ENCODE results near the gene RFTN1. TPM values are rescaled to one million over a fixed set of nuclear protein-coding genes. Genes with fewer than 3 reads are reported as not detected.
"Not testable (repeated sequence)": the region's sequence is repeated elsewhere in the genome, so short reads cannot be mapped to it uniquely, and the experiment has no call there.

RFTN1 gene
- total RNA-seq, 1 donor from 2014 or later: 119 TPM

GRCh38 chr3:16496008-16496407 lies 17.5 kb downstream of the RFTN1 start:
- ATAC-seq (no peak), DNase-seq (ENCODE audit: low spot score) (no peak)
- intact Hi-C loops (cut with DNase I): no loop called here

DNA sequence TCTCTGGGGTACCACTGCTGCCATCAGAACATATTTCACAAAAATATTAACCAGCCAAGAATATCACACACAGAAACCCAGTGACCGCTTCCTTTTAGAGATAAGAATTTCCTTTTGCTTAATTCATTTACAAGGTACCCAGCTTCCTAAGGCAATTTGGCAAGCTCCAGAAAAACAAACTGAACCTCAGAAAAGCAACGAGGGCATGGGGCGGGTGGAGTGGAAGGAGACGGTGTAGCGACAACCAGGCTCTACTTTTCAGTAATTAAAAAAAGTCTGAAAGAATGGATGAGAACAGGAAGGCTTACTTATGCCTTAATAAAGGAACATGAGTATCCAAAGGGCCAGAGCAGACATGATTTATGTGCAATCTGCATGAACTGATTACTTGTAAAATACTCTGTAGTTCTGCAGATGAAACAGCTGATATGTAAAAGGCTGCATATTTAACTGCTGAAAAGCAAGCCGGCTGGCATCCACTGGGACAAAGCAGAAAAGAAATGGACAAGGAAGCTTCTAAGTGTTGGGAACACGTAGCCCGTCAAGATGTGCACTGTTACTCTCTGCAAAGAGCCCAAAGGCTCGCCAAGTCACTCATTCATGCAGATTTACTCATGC lies 18.6 kb downstream of the RFTN1 start:
- ATAC-seq (peak; percentile 16), DNase-seq (ENCODE audit: low spot score) (no peak)
- intact Hi-C loops (cut with DNase I): no loop called here

GRCh38 chr3:16494094-16494493 lies 19.4 kb downstream of the RFTN1 start:
- DNase-seq (ENCODE audit: low spot score) (no peak), ATAC-seq (no peak)
- intact Hi-C loops (cut with DNase I): no loop called here

DNA sequence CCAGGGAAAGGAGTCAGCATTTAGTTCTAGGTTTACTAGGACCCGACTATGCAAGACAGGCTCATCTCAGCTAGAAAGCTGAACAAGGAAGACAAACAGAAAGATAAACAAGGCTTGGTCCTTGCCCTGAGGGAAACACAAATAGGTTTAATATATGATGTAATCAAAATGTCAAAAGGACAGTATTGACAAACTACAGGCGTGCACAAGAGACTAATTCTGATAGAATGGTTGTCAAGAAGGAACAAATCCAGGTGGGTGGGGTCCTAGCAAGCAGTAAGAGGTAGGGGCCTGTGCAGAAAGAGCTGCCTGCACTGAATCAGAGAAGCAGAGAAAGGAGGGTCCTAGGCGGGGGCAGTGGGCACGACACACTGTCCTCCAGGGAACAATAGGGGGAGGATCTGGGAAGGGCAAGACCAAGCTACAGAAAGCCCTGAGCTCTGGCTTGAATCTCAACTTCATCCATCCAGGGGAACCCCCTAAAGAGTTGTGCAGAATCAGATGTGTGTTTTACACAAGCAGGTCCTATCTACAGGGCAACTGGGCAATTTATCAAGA lies 23.4 kb downstream of the RFTN1 start:
- ATAC-seq (no peak), DNase-seq (ENCODE audit: low spot score) (no peak)
- intact Hi-C loops (cut with DNase I): no loop called here

GRCh38 chr3:16489326-16490061 lies 24.0 kb downstream of the RFTN1 start:
- ATAC-seq; DNase-seq (ENCODE audit: low spot score); intact Hi-C loops (cut with DNase I): not testable (repeated sequence)

DNA sequence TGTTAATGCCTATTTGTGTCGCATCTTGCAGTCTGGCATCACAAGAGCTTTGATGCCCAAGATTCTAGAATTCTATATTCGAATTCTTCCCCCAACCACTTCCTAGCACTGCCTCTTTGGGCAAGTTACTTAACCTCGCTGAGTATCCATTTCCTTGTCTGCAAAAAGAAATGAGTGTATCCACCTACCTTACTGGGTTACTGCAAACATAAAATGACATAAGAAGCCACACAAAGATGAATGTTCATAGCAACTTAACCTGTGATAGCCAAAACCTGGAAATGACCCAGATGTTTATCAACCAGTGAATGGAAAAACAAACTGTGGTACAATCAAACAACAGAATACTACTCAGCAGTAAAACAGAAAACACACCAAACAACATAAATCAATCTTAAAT lies 24.9 kb downstream of the RFTN1 start:
- intact Hi-C loops (cut with DNase I): no loop called here
- no peak for ATAC-seq
- DNase-seq (ENCODE audit: low spot score): no peak

DNA sequence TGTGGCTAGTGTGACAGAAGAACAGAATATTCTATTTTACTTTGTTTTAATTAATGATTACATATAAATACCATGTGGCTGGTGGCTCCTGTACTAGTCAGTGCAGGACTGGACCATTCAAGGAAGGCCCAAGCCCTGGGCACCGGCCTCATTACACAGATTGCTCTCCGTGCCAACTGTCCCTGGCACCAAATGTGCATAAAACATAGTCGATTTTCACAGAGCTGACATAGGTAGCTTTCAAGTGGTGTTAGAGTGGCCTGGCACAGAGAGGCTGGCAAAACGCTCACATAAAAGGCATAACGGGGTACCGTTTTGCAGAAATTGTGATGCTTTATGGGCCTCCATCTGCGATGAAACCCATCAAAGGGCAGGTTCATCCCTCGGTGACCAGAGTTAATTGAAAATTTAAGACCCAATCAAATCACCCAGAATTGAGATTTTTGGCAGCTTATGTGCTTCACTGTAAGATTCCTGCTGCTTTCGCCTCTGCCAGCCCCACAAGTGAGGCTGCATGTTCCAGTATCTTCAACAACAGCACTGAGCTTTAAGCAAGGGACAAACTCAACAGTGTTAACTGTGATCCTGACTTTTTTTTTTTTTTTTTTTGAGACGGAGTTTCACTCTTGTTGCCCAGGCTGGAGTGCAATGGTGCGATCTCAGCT lies 25.9 kb downstream of the RFTN1 start:
- no peak for ATAC-seq
- intact Hi-C loops (cut with DNase I): no loop called here

DNA sequence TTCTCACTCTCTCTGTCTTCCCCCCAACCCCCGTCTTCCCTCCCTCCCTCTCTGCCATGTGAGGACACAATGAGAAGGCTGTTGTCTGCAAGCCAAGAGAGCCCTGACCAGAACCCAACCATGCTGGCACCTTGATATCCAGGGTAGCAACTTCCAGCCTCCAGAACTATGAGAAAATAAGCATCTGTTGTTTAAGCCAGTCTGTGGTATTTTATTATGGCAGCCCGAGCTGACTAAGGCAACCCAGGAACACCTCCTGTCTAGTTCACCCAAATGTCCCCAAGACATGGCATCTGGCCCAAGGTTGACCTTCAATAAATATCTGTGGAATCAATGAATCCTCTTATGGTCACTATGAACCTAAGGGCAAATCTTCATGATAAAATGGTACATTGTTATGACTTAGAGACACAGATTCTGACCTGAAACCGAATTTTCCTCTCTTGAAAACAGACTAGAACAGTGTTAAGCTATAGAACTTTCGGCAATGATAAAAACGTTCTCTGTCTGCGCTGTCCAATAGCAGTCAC lies 26.5 kb downstream of the RFTN1 start:
- intact Hi-C loops (cut with DNase I): no loop called here
- DNase-seq (ENCODE audit: low spot score): no peak
- ATAC-seq: no peak

More for the DNA sequence above, 25.9 kb downstream of the RFTN1 start:
- DNase-seq (ENCODE audit: low spot score): no peak

DNA sequence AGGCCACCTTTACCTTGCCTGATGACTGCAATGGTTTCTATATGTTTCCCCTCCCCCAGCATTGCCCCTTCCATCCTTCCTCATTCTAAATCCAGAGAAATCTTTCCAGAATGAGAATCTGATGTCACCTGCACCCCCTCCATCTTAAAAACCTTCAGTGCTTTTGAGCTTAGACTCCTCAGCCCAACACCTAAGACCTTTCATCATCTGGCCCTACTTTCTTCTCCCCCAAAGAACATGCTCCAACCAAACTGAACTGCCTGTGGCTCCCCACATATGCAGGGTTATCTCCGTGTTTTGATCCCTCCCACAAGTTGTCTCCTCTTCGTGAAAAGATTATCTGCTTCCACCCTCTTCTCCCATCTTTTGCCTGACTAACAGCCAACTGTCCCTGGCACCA lies 27.3 kb downstream of the RFTN1 start:
- DNase-seq (ENCODE audit: low spot score): no peak
- intact Hi-C loops (cut with DNase I): no loop called here
- no peak for ATAC-seq

DNA sequence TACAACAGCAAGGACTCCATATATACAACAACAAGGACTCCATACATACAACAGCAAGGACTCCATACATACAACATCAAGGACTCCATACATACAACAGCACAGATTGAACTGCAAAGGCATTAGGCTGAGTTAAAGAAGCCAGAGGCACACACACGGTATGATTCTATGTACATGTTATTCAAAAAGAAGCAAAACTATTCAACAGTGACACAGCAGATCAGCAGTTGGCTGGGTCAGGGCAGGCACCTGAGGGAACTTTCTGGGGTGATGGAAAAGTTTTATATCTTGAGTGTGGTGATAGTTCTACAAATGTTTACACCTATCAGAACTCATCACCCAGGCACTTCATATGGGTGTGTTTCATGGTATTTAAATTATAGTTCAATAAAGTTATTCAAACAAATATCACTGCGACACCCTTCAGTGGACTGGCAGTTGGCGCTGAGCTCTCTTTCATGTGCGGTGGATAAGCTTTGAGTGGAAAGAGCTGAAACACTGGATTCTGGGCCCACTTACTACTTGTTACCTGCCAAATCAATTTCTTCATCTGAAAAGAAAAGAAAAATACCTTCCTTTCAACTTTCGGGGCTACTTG lies 28.0 kb downstream of the RFTN1 start:
- intact Hi-C loops (cut with DNase I): no loop called here
- ATAC-seq: no peak
- DNase-seq (ENCODE audit: low spot score): no peak

GRCh38 chr3:16484984-16485383 lies 28.5 kb downstream of the RFTN1 start:
- intact Hi-C loops (cut with DNase I): no loop called here
- ATAC-seq (no peak), DNase-seq (ENCODE audit: low spot score) (no peak)

DNA sequence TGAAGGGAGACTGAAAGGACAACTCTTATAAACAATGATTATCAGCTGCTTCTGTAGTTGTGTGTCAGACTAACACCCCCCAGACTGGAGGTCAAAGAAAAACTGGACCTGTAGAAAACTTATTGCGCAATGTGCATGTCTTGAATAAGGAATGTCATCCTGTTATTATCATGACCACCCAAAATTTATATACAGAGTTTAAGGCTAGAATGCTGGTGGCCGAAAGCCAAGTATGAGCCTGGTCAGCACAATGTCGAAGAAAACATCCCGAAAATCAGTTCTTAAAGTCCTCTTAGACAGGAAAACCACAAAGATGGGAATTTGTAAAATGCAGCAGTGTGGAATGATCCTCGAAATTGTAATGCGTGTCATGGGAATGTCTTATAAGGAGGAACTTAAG lies 29.3 kb downstream of the RFTN1 start:
- DNase-seq (ENCODE audit: low spot score) (no peak), ATAC-seq (peak; percentile 68)
- intact Hi-C loops (cut with DNase I): no loop called here

DNA sequence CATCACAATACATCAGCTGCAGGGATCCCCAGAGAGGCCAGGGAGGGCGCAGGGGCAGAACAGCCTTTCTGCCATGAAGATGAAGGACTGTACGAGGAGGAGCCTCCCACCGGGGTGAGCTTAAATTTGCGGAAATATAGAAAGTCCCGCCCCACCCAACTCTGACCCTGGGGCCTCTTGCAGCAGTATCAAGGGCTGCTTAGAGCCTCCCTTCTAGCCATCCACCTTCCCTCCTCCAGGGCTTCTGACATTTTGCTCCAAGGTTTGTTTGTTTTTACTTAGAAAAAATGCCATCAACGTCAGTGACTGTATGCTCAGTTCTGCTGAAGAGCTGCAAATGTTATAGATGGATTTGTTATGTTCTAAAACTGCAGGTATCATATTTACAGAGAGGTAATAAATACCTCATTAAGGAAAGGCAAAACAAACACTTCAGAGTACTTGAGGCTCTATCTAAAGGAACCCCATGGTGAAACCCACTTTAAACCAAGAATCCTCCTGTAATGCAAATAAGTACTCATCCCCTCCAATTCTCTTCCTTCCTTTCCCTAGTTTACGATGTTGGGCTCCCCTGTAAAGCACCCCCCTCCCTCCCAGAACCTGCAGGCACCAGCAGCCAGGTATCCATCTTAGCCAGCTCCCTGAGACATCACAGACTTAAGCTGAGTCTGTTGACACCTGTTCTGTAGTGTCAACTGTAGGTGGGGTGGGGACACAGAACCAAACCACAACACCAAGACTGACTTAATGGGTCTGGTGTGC lies 30.5 kb downstream of the RFTN1 start:
- peak; percentile 48 for ATAC-seq
- intact Hi-C loops (cut with DNase I): no loop called here
- DNase-seq (ENCODE audit: low spot score): no peak

DNA sequence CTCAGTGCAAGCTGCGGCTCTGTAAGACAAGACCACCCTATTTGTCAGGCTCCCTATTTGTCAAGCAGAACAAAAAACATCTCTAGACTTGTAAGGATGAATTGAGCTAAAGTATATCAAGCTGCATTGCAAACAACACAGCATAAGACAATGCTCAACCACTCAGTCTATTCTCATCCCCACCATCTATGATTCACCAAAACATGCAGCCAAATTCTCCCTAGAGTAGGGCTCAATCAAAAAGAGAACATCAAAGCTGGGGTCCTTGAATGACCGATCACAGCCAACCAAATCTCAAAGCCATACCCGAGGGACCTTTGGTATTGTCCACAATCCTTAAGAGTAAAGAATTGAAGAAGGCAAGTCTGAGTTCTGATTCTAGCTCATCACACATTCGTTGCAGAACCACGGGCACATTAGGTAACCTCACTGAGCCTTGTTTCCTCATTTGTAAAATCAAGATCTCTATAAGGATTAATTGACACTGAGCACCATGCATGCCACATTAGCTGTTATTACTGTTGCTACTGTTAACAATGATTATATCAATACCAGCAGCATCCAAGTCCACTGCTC lies 31.2 kb downstream of the RFTN1 start:
- DNase-seq (ENCODE audit: low spot score) (no peak), ATAC-seq (no peak)
- intact Hi-C loops (cut with DNase I): no loop called here

GRCh38 chr3:16481546-16481897 lies 32.0 kb downstream of the RFTN1 start:
- intact Hi-C loops (cut with DNase I): no loop called here
- DNase-seq (ENCODE audit: low spot score): no peak
- no peak for ATAC-seq

- ATAC-seq: no peak
- no peak for DNase-seq (ENCODE audit: low spot score)
- intact Hi-C loops (cut with DNase I): no loop called here
Observed at GRCh38 chr3:16480861-16481545, 32.5 kb downstream of the RFTN1 start.

DNA sequence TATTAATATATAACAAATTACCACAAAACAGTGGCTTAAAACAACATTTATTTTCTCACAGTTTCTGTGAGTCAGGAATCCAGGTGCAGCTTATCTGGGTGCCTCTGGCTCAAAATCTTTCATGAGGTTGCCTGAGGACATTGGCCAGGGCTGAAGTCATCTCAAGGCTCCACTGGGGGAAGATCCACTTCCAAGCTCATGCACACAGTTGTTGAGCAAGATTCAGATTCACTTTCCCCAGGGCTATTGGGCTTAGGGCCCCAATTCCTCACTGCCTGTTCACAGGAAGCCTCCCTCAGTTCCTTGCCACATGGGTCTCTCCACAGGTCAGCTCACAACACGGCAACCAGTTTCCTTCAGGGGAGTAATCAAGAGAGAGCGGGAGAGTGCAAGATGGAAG lies 35.0 kb downstream of the RFTN1 start:
- intact Hi-C loops (cut with DNase I): no loop called here
- ATAC-seq: peak; percentile 27
- no peak for DNase-seq (ENCODE audit: low spot score)

DNA sequence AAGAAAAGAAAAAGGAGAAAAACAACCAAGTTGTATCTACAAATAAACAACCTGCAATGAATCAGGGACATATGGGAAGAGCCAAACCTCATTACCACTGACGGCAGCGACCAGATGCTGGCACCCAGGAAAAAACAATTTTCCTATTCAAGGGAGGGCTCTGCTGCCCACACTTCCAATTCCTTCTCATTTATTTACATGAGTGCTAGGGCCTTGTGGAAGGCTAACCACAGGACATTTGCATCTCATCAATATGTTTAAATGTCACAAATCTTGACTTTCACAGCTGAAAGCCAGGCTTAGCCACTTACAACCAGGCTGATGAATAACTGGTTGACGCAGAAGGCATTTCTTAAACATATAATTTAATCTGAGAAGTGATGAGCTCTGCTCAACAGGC lies 36.0 kb downstream of the RFTN1 start:
- ATAC-seq: no peak
- no peak for DNase-seq (ENCODE audit: low spot score)
- intact Hi-C loops (cut with DNase I): no loop called here

Measured in sciatic nerve (tissue), 2 donors.